Nephron (organoid): ENCODE results near the gene RNF207.

Experiments
- H3K27ac Mint-ChIP-seq, 3 experiments: 2 replicates each; pipeline ENCODE4 v1.8.0; 2020; ENCODE audit warnings: mixed read lengths in 3 of 3, mild to moderate bottlenecking in 2 of 3, moderate library complexity in 1 of 3
- H3K27me3 Mint-ChIP-seq: 2 replicates; pipeline ENCODE4 v1.8.0; 2021; ENCODE audit warnings: low read depth, mild to moderate bottlenecking, moderate library complexity, mixed read lengths
- H3K36me3 Mint-ChIP-seq: 2 replicates; pipeline ENCODE4 v1.8.0; 2020; ENCODE audit warnings: low read depth, mixed read lengths
- H3K4me1 Mint-ChIP-seq: 2 replicates; pipeline ENCODE4 v1.8.0; 2020; ENCODE audit warnings: mixed read lengths
- H3K4me3 Mint-ChIP-seq, 3 experiments: 2 replicates each; pipeline ENCODE4 v1.8.0; 2020; ENCODE audit warnings: mild to moderate bottlenecking in 3 of 3, mixed read lengths in 3 of 3, moderate library complexity in 2 of 3
- H3K9me3 Mint-ChIP-seq: 2 replicates; pipeline ENCODE4 v1.8.0; 2020; ENCODE audit warnings: mixed read lengths
- TF ChIP-seq, protein P1 (sequence below), 3 experiments: fragments of 200-600 bp; sonication (generic); IDR thresholded peaks; one replicate each; pipeline ENCODE4 v1.5.0; 2021; ENCODE audit warnings: antibody characterized with exemption in 3 of 3; ENCODE audit not compliant: unreplicated experiment in 3 of 3

RNF207 gene

DNA sequence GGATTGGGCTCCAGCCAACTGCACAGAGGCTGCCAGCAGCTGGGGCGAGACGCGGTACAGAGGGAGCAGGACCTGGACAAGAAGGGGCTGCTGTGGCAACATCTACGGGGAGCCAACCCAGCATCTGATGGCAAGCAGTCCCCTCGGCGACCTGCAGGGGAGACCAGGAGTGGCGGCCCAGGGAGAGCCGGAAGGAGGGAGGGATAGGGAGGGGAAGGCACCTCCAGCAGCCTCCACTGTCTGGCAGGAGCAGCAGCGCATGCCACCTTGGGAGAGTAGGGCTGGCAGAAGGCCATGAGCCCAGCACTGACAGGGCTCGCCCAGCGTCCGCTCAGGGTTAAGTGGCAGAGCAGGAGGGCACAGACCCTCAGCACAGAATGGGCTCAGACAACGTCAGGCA is 43.1 kb upstream of the RNF207 start:
- H3K4me1 Mint-ChIP-seq, result no peaks in the 10 kb centered on the region
- TF ChIP-seq, protein P1, sequence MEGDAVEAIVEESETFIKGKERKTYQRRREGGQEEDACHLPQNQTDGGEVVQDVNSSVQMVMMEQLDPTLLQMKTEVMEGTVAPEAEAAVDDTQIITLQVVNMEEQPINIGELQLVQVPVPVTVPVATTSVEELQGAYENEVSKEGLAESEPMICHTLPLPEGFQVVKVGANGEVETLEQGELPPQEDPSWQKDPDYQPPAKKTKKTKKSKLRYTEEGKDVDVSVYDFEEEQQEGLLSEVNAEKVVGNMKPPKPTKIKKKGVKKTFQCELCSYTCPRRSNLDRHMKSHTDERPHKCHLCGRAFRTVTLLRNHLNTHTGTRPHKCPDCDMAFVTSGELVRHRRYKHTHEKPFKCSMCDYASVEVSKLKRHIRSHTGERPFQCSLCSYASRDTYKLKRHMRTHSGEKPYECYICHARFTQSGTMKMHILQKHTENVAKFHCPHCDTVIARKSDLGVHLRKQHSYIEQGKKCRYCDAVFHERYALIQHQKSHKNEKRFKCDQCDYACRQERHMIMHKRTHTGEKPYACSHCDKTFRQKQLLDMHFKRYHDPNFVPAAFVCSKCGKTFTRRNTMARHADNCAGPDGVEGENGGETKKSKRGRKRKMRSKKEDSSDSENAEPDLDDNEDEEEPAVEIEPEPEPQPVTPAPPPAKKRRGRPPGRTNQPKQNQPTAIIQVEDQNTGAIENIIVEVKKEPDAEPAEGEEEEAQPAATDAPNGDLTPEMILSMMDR (IDR thresholded peaks at IDR 0.05; ENCODE audit: unreplicated experiment in 3 of 3), result no peak
- no peak overlapping the region for H3K27ac Mint-ChIP-seq
- H3K27me3 Mint-ChIP-seq, result peaks cover 59% of the 10 kb centered on the region
- H3K36me3 Mint-ChIP-seq, result no peaks in the 10 kb centered on the region
- H3K9me3 Mint-ChIP-seq, result no peaks in the 10 kb centered on the region
- H3K4me3 Mint-ChIP-seq, result no peak overlapping the region

DNA sequence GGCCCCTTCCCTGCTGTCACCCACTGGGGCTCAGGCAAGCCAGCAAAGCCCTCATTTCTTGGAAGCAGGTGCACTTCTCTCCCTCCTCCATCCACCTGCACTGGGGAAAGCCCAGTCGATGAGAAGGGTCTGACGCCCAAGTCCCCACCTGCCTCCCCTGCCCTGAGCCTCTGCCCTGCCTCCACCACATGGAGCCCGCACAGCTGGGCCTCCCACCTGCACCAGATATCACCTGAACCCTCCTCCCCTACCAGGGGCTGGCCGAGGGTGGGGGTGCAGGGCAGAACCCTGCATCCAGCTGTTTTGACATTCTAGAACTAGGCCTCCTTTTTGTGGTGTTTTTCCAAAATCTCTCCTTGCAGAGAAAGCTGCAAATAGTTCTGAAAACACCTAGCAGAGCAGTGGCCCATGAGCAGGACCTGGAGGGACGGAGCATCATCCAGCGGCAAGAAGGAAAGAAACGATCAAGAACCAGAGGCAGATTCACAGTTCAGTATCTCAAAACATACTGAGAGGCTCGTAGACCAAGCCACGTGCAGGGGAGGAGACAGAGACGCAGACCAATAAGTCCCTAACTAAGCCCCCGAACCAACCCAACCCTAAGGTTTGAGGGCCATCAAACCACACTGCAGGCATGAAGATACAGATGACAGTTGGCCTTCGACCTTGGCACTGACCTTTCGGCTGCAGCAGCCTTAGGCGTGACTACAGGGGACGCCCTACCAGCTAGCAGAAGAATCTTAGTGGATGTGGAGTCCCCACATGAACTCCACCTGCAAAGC is 42.5 kb upstream of the RNF207 start:
- Mint-ChIP-seq H3K27ac (no peak overlapping the region), H3K36me3 (no peaks in the 10 kb centered on the region), H3K4me1 (no peaks in the 10 kb centered on the region), H3K27me3 (peaks cover 59% of the 10 kb centered on the region), H3K9me3 (no peaks in the 10 kb centered on the region), H3K4me3 (no peak overlapping the region)
- TF ChIP-seq, protein P1 (IDR thresholded peaks at IDR 0.05; ENCODE audit: unreplicated experiment in 3 of 3), result no peak

DNA sequence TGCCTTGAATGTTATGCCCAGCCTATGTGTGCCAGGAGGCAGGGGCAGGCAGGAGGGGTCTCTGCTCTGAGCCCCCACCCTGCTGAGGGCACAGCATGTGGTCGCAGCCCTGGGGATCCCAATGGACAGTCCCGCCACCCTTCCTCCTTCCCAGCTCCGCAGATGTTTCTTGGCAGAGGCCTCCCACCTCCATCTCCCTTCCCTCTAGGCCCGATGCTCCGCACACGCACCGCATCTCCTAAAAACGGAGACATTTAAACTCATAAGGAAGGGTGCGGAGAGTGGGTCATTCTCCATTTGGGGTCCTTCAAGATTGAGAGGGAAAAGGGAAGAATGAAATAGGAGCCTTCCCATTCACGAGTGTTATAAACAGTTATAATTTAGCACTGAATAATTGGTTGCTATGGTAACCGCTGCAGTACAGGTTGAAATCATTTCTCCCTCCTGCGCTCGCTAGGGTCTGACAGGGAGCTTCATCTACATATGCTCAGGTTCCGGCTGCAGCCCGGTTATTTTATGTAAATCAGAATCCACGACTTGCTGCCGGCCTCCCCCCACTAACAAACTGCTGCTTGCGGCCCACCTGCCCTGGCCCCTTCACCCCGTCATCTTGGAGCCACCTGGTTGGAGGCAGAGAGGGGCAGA is 41.8 kb upstream of the RNF207 start:
- Mint-ChIP-seq H3K4me3 (no peak overlapping the region), H3K36me3 (no peaks in the 10 kb centered on the region)
- TF ChIP-seq, protein P1 (IDR thresholded peaks at IDR 0.05; ENCODE audit: unreplicated experiment in 3 of 3), result no peak

DNA sequence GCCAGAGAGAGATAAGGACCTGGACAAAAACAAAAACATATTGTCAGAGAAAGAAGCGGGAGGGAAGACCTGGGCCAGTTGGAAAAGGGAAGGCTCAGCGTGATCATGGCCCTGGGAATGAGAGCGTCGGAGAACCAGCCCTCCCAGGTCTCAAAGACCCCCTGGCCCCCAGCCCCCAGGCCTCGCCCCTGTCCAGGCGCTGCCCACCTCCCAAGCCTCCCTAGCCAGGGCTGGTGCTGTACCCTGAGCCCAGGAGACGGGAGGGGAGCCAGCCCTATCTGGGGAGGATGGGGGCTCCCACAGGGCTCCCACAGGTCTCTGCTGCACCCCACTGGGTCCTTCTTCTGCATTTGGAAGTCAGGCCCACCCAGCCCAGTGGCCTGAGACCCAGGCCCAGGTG is 40.9 kb upstream of the RNF207 start:
- Mint-ChIP-seq H3K9me3 (no peaks in the 10 kb centered on the region), H3K36me3 (no peaks in the 10 kb centered on the region), H3K27me3 (peaks cover 64% of the 10 kb centered on the region), H3K4me3 (no peak overlapping the region), H3K27ac (no peak overlapping the region), H3K4me1 (no peaks in the 10 kb centered on the region)
- TF ChIP-seq, protein P1 (IDR thresholded peaks at IDR 0.05; ENCODE audit: unreplicated experiment in 3 of 3), result no peak

More for the DNA sequence above, 41.8 kb upstream of the RNF207 start:
- Mint-ChIP-seq H3K9me3 (no peaks in the 10 kb centered on the region), H3K4me1 (no peaks in the 10 kb centered on the region), H3K27ac (no peak overlapping the region), H3K27me3 (peaks cover 63% of the 10 kb centered on the region)

DNA sequence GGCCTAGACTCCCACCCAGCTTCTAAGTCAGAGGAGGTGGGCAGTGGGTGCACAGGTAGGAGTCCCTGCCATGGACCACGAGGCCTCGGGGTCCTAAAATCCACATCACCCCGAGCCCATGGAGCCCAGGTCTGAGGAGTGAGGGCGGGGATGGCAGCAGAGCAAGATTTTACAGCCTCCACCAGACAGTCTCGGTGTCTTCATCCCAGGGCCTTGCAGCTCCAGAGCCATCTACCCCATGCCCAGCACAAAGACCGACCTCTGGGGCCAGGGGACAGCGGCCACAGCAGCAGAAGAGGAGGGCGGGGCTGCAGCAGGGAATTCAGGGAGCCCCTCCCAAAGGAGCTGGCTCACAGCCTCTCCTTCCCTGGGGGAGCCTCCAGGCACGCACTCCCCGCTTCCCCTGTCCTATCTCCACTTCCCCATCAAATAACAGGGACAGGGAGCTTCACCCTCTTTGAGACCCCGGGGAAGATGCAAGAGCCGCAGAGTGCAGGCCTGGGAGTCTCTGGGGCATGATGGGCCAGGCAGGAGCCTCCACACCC is 40.4 kb upstream of the RNF207 start:
- H3K4me3 Mint-ChIP-seq, result no peak overlapping the region
- no peaks in the 10 kb centered on the region for H3K36me3 Mint-ChIP-seq

More for the DNA sequence above, 40.4 kb upstream of the RNF207 start:
- Mint-ChIP-seq H3K27ac (no peak overlapping the region), H3K4me1 (no peaks in the 10 kb centered on the region), H3K27me3 (peaks cover 64% of the 10 kb centered on the region), H3K9me3 (no peaks in the 10 kb centered on the region)
- TF ChIP-seq, protein P1 (IDR thresholded peaks at IDR 0.05; ENCODE audit: unreplicated experiment in 3 of 3), result no peak
